ENCODE results near the gene EPN2.

DNA sequence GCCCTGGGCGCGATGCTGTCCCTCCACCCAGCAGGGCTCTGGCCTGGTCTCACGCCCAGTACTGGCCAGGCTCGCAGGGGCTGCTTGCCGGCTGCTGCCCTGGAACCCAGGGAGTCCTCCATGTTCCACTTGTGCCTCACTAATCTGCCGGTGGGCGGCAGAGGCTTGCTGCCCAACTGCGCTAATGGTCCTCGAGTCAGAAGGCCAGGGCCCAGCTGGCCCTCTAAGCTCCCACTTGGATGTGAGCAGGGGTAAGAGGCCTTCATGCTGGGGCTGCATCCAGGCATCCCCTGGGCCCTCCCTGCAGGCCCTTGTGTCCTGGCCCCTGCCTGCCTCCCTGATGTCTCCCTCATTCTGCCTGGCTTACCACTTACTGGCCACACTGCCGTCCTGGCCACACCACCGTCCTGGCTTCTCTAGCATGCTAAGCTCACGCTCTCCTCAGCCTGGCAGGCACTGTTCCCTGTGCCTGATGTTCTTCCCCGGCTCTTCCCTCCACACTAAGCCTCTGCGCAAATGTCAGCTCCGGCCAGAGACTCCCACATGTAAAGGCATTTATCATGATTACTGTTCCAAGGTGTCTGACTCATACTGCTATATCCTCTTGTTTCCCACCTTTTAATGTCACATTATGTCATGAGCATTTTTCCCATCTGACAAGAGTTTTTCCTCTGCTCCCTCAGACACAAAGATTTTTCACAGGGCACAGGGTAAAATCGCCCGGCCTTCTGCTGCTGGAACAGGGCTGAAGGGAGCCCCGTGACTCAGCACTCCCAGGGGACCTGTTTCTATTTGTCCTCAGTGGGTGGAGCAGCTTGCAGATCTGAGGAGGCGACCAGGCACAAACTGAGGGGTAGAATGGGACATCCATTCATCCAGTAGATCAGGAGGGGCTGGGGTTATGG, 109.4 kb downstream of the EPN2 start:
- no peak for TF ChIP-seq CTCF (IDR thresholded peaks at IDR 0.05)
- TF ChIP-seq POLR2A (IDR thresholded peaks at IDR 0.05), result no peak

All from right lobe of liver (tissue), 4 donors.